Smooth muscle cell of the umbilical artery (primary cell): ENCODE data around the gene SERPINB4. TPM values are rescaled to one million over a fixed set of nuclear protein-coding genes. Genes with fewer than 3 reads are reported as not detected.

Source experiments
- total RNA-seq: library from RNA; depleted of rRNA; stranded (reverse); fragments of >200 nt; gene quantifications from 2 replicates; pipeline ENCODE4 v1.2.3, GENCODE V29; 2014

SERPINB4 gene
- 0.09 TPM in 1 of 2 replicates, not detected in the other for total RNA-seq

GRCh38 chr18:63644142-63644541, at the start of gene SERPINB4:
Gene SERPINB4 (minus strand): TSS chr18:63644256. CDS start chr18:63643577, 679 bp downstream.

GRCh38 chr18:63661750-63662149, 17.7 kb upstream of the SERPINB4 start, which contains the start of gene SERPINB3:
Gene SERPINB3 (minus strand): TSS chr18:63661893. CDS start chr18:63661216, 677 bp downstream.

Other genes with a start within 250 kb of the SERPINB4 start
- gene VPS4B, start 221.8 kb downstream of the SERPINB4 start, total RNA-seq: 40.7 and 51.4 TPM in 2 replicates
- gene SERPINB5, start 167.3 kb downstream of the SERPINB4 start, total RNA-seq: not detected in 2 replicates
- gene SERPINB12, start 101.9 kb downstream of the SERPINB4 start, total RNA-seq: not detected in 2 replicates
- gene SERPINB13, start 56.9 kb downstream of the SERPINB4 start, total RNA-seq: not detected in 2 replicates
- not detected in 2 replicates for gene SERPINB3, start 17.6 kb upstream of the SERPINB4 start, total RNA-seq
- not detected in 2 replicates for gene SERPINB11, start 58.7 kb upstream of the SERPINB4 start, total RNA-seq
- 31.5 and 43.6 TPM in 2 replicates for gene SERPINB7, start 131.2 kb upstream of the SERPINB4 start, total RNA-seq
- gene SERPINB2, start 243.4 kb upstream of the SERPINB4 start, total RNA-seq: 2.4 and 4.8 TPM in 2 replicates